Measurements from ENCODE around the gene SETD2.

The SETD2 gene

GRCh38 chr3:47002171-47003055 lies 161.5 kb downstream of the SETD2 start:
- Histone ChIP-seq H3K27me3 (ENCODE audit: control insufficient read depth in 1 of 2, insufficient read depth in 2 of 2, low read length in 2 of 2) (no peaks in the 10 kb centered on the region), H3K9ac (ENCODE audit: low read depth in 1 of 2, low read length in 2 of 2) (no peak overlapping the region), H3K9me3 (ENCODE audit: control insufficient read depth in 1 of 2, low read length in 2 of 2) (no peaks in the 10 kb centered on the region), H3K27ac (ENCODE audit: low read depth, low read length) (no peak overlapping the region), H3K4me1 (ENCODE audit: control insufficient read depth in 1 of 2, insufficient read depth in 2 of 2, low read length in 2 of 2) (peaks cover 4 to 6% of the 10 kb centered on the region in 2 donors), H3K36me3 (ENCODE audit: control insufficient read depth in 1 of 2, insufficient read depth in 2 of 2, low read length in 2 of 2) (peaks cover 49 to 93% of the 10 kb centered on the region in 2 donors), H3K4me3 (ENCODE audit: low read depth in 1 of 2, low read length in 2 of 2) (no peak overlapping the region)

GRCh38 chr3:47001731-47002170 lies 162.2 kb downstream of the SETD2 start:
- Histone ChIP-seq H3K9ac (ENCODE audit: low read depth in 1 of 2, low read length in 2 of 2) (no peak overlapping the region), H3K4me3 (ENCODE audit: low read depth in 1 of 2, low read length in 2 of 2) (no peak overlapping the region), H3K9me3 (ENCODE audit: control insufficient read depth in 1 of 2, low read length in 2 of 2) (no peaks in the 10 kb centered on the region), H3K27ac (ENCODE audit: low read depth, low read length) (no peak overlapping the region), H3K27me3 (ENCODE audit: control insufficient read depth in 1 of 2, insufficient read depth in 2 of 2, low read length in 2 of 2) (no peaks in the 10 kb centered on the region), H3K4me1 (ENCODE audit: control insufficient read depth in 1 of 2, insufficient read depth in 2 of 2, low read length in 2 of 2) (peaks cover 4 to 6% of the 10 kb centered on the region in 2 donors), H3K36me3 (ENCODE audit: control insufficient read depth in 1 of 2, insufficient read depth in 2 of 2, low read length in 2 of 2) (peaks cover 49 to 91% of the 10 kb centered on the region in 2 donors)

GRCh38 chr3:47000922-47001730 lies 162.8 kb downstream of the SETD2 start:
- H3K9me3 ChIP-seq (ENCODE audit: control insufficient read depth in 1 of 2, low read length in 2 of 2) = no peaks in the 10 kb centered on the region
- no peak overlapping the region for H3K27ac ChIP-seq (ENCODE audit: low read depth, low read length)
- peaks cover 46 to 90% of the 10 kb centered on the region in 2 donors for H3K36me3 ChIP-seq (ENCODE audit: control insufficient read depth in 1 of 2, insufficient read depth in 2 of 2, low read length in 2 of 2)
- peaks cover 4 to 6% of the 10 kb centered on the region in 2 donors for H3K4me1 ChIP-seq (ENCODE audit: control insufficient read depth in 1 of 2, insufficient read depth in 2 of 2, low read length in 2 of 2)
- no peak overlapping the region for H3K9ac ChIP-seq (ENCODE audit: low read depth in 1 of 2, low read length in 2 of 2)
- H3K4me3 ChIP-seq (ENCODE audit: low read depth in 1 of 2, low read length in 2 of 2) = no peak overlapping the region
- H3K27me3 ChIP-seq (ENCODE audit: control insufficient read depth in 1 of 2, insufficient read depth in 2 of 2, low read length in 2 of 2) = no peaks in the 10 kb centered on the region

- no peak overlapping the region for H3K27ac ChIP-seq (ENCODE audit: low read depth, low read length)
- H3K9me3 ChIP-seq (ENCODE audit: control insufficient read depth in 1 of 2, low read length in 2 of 2) = no peaks in the 10 kb centered on the region
- peaks cover 4 to 6% of the 10 kb centered on the region in 2 donors for H3K4me1 ChIP-seq (ENCODE audit: control insufficient read depth in 1 of 2, insufficient read depth in 2 of 2, low read length in 2 of 2)
- no peaks in the 10 kb centered on the region for H3K27me3 ChIP-seq (ENCODE audit: control insufficient read depth in 1 of 2, insufficient read depth in 2 of 2, low read length in 2 of 2)
- H3K4me3 ChIP-seq (ENCODE audit: low read depth in 1 of 2, low read length in 2 of 2) = no peak overlapping the region
- peaks cover 44 to 87% of the 10 kb centered on the region in 2 donors for H3K36me3 ChIP-seq (ENCODE audit: control insufficient read depth in 1 of 2, insufficient read depth in 2 of 2, low read length in 2 of 2)
- no peak overlapping the region for H3K9ac ChIP-seq (ENCODE audit: low read depth in 1 of 2, low read length in 2 of 2)
Observed at GRCh38 chr3:47000198-47000815, 163.6 kb downstream of the SETD2 start.

- H3K27me3 ChIP-seq (ENCODE audit: control insufficient read depth in 1 of 2, insufficient read depth in 2 of 2, low read length in 2 of 2) = no peaks in the 10 kb centered on the region
- no peak overlapping the region for H3K27ac ChIP-seq (ENCODE audit: low read depth, low read length)
- no peak overlapping the region for H3K4me3 ChIP-seq (ENCODE audit: low read depth in 1 of 2, low read length in 2 of 2)
- no peak overlapping the region for H3K9ac ChIP-seq (ENCODE audit: low read depth in 1 of 2, low read length in 2 of 2)
- H3K9me3 ChIP-seq (ENCODE audit: control insufficient read depth in 1 of 2, low read length in 2 of 2) = no peaks in the 10 kb centered on the region
- H3K4me1 ChIP-seq (ENCODE audit: control insufficient read depth in 1 of 2, insufficient read depth in 2 of 2, low read length in 2 of 2) = peaks cover 4 to 6% of the 10 kb centered on the region in 2 donors
- H3K36me3 ChIP-seq (ENCODE audit: control insufficient read depth in 1 of 2, insufficient read depth in 2 of 2, low read length in 2 of 2) = peaks cover 43 to 87% of the 10 kb centered on the region in 2 donors
Observed at GRCh38 chr3:46999516-47000197, 164.3 kb downstream of the SETD2 start.

GRCh38 chr3:46998852-46999515 lies 164.9 kb downstream of the SETD2 start:
- Histone ChIP-seq H3K4me3 (ENCODE audit: low read depth in 1 of 2, low read length in 2 of 2) (no peak overlapping the region), H3K27ac (ENCODE audit: low read depth, low read length) (no peak overlapping the region), H3K36me3 (ENCODE audit: control insufficient read depth in 1 of 2, insufficient read depth in 2 of 2, low read length in 2 of 2) (peaks cover 37 to 86% of the 10 kb centered on the region in 2 donors), H3K9ac (ENCODE audit: low read depth in 1 of 2, low read length in 2 of 2) (no peak overlapping the region), H3K4me1 (ENCODE audit: control insufficient read depth in 1 of 2, insufficient read depth in 2 of 2, low read length in 2 of 2) (peaks cover 4 to 6% of the 10 kb centered on the region in 2 donors), H3K9me3 (ENCODE audit: control insufficient read depth in 1 of 2, low read length in 2 of 2) (no peaks in the 10 kb centered on the region), H3K27me3 (ENCODE audit: control insufficient read depth in 1 of 2, insufficient read depth in 2 of 2, low read length in 2 of 2) (no peaks in the 10 kb centered on the region)

GRCh38 chr3:46998121-46998851 lies 165.6 kb downstream of the SETD2 start:
- Histone ChIP-seq H3K27me3 (ENCODE audit: control insufficient read depth in 1 of 2, insufficient read depth in 2 of 2, low read length in 2 of 2) (no peaks in the 10 kb centered on the region), H3K36me3 (ENCODE audit: control insufficient read depth in 1 of 2, insufficient read depth in 2 of 2, low read length in 2 of 2) (peaks cover 37 to 87% of the 10 kb centered on the region in 2 donors), H3K4me3 (ENCODE audit: low read depth in 1 of 2, low read length in 2 of 2) (no peak overlapping the region), H3K9ac (ENCODE audit: low read depth in 1 of 2, low read length in 2 of 2) (no peak overlapping the region), H3K27ac (ENCODE audit: low read depth, low read length) (no peak overlapping the region), H3K9me3 (ENCODE audit: control insufficient read depth in 1 of 2, low read length in 2 of 2) (no peaks in the 10 kb centered on the region), H3K4me1 (ENCODE audit: control insufficient read depth in 1 of 2, insufficient read depth in 2 of 2, low read length in 2 of 2) (peaks cover 4 to 6% of the 10 kb centered on the region in 2 donors)

- Histone ChIP-seq H3K27ac (ENCODE audit: low read depth, low read length) (no peak overlapping the region), H3K4me3 (ENCODE audit: low read depth in 1 of 2, low read length in 2 of 2) (no peak overlapping the region), H3K36me3 (ENCODE audit: control insufficient read depth in 1 of 2, insufficient read depth in 2 of 2, low read length in 2 of 2) (peaks cover 32 to 86% of the 10 kb centered on the region in 2 donors), H3K27me3 (ENCODE audit: control insufficient read depth in 1 of 2, insufficient read depth in 2 of 2, low read length in 2 of 2) (no peaks in the 10 kb centered on the region), H3K9ac (ENCODE audit: low read depth in 1 of 2, low read length in 2 of 2) (no peak overlapping the region), H3K4me1 (ENCODE audit: control insufficient read depth in 1 of 2, insufficient read depth in 2 of 2, low read length in 2 of 2) (peaks cover 4 to 6% of the 10 kb centered on the region in 2 donors), H3K9me3 (ENCODE audit: control insufficient read depth in 1 of 2, low read length in 2 of 2) (no peaks in the 10 kb centered on the region)
Observed at GRCh38 chr3:46997453-46998091, 166.3 kb downstream of the SETD2 start.

Data from duodenal mucosa (tissue), 2 donors.